Neuronal stem cell (in vitro differentiated cells): ENCODE measurements around the gene PI4KA.

Experiments used
- DNase-seq: peaks from one replicate; pipeline ENCODE4 v3.0.0-alpha.2; 2013; ENCODE audit warnings: low spot score
- H2AFZ ChIP-seq: one replicate; pipeline ENCODE4 v1.6.1; 2013; ENCODE audit warnings: mild to moderate bottlenecking, low read length, inconsistent platforms
- H2AK5ac ChIP-seq: 2 replicates; pipeline ENCODE4 v1.6.1; 2013; ENCODE audit warnings: low read depth, mild to moderate bottlenecking, inconsistent platforms, low read length, moderate library complexity, mixed read lengths
- H2BK120ac ChIP-seq: 2 replicates; pipeline ENCODE4 v1.6.1; 2013; ENCODE audit warnings: low read depth, mild to moderate bottlenecking, inconsistent platforms, low read length, moderate library complexity, mixed read lengths
- H2BK12ac ChIP-seq: one replicate; pipeline ENCODE4 v1.6.1; 2013; ENCODE audit warnings: low read length, inconsistent platforms
- H2BK15ac ChIP-seq: 2 replicates; pipeline ENCODE4 v1.6.1; 2013; ENCODE audit warnings: mild to moderate bottlenecking, low read length, inconsistent platforms, mixed read lengths
- H2BK5ac ChIP-seq: one replicate; pipeline ENCODE4 v1.6.1; 2013; ENCODE audit warnings: inconsistent platforms, mild to moderate bottlenecking, low read length, moderate library complexity
- H3K14ac ChIP-seq: one replicate; pipeline ENCODE4 v1.6.1; 2013; ENCODE audit warnings: low read length, inconsistent platforms
- H3K18ac ChIP-seq: 2 replicates; pipeline ENCODE4 v1.6.1; 2013; ENCODE audit warnings: low read length, inconsistent platforms
- H3K23ac ChIP-seq: 2 replicates; pipeline ENCODE4 v1.6.1; 2013; ENCODE audit warnings: low read depth, mild to moderate bottlenecking, mixed read lengths, low read length, inconsistent platforms; ENCODE audit not compliant: poor library complexity
- H3K27ac ChIP-seq: replicated peaks from 3 replicates; pipeline ENCODE4 v1.5.1; 2013; ENCODE audit warnings: low read length, inconsistent platforms
- H3K27me3 ChIP-seq, 3 experiments: 2 replicates each; pipeline ENCODE4 v1.6.1; 2013; ENCODE audit warnings: low read length in 3 of 3, mild to moderate bottlenecking in 2 of 3, inconsistent platforms in 1 of 3, low read depth in 1 of 3, mixed read lengths in 1 of 3, moderate library complexity in 1 of 3; ENCODE audit not compliant: control insufficient read depth in 3 of 3, insufficient read depth in 3 of 3
- H3K36me3 ChIP-seq, 2 donors: replicated peaks in 1 of 2; 2 replicates each; pipeline ENCODE4 v1.6.1; 2013; ENCODE audit warnings: low read length in 2 of 2; ENCODE audit not compliant: control insufficient read depth in 2 of 2, insufficient read depth in 2 of 2
- H3K4ac ChIP-seq: 2 replicates; pipeline ENCODE4 v1.6.1; 2013; ENCODE audit warnings: inconsistent platforms, mild to moderate bottlenecking, low read length, moderate library complexity
- H3K4me1 ChIP-seq, 2 donors: 1 replicate in 1 of 2; 2 replicates in 1 of 2; pipeline ENCODE4 v1.6.1; 2013; ENCODE audit warnings: low read length in 2 of 2, low read depth in 1 of 2; ENCODE audit not compliant: control insufficient read depth in 2 of 2, insufficient read depth in 1 of 2
- H3K4me2 ChIP-seq: one replicate; pipeline ENCODE4 v1.6.1; 2013; ENCODE audit warnings: mild to moderate bottlenecking, low read length, inconsistent platforms; ENCODE audit not compliant: insufficient read depth, poor library complexity, severe bottlenecking
- H3K4me3 ChIP-seq, 2 donors: 2 replicates each; pipeline ENCODE4 v1.5.1; 2013; ENCODE audit warnings: low read length in 2 of 2, mild to moderate bottlenecking in 2 of 2, inconsistent platforms in 1 of 2, moderate library complexity in 1 of 2
- H3K79me1 ChIP-seq: one replicate; pipeline ENCODE4 v1.6.1; 2013; ENCODE audit warnings: low read depth, mild to moderate bottlenecking, inconsistent platforms, low read length, moderate library complexity
- H3K9ac ChIP-seq: one replicate; pipeline ENCODE4 v1.6.1; 2013; ENCODE audit warnings: mild to moderate bottlenecking, low read depth, low read length, inconsistent platforms; ENCODE audit not compliant: poor library complexity
- H3K9me3 ChIP-seq, 2 donors: replicated peaks in 1 of 2; 2 replicates each; pipeline versions ENCODE3 to v1.6.1; 2013; ENCODE audit warnings: low read length in 2 of 2, mild to moderate bottlenecking in 2 of 2, inconsistent platforms in 1 of 2, low read depth in 1 of 2, mixed read lengths in 1 of 2, moderate library complexity in 1 of 2; ENCODE audit not compliant: control insufficient read depth in 2 of 2, insufficient read depth in 1 of 2
- H4K8ac ChIP-seq: one replicate; pipeline ENCODE4 v1.6.1; 2013; ENCODE audit warnings: low read depth, mild to moderate bottlenecking, inconsistent platforms, low read length, moderate library complexity
- H4K91ac ChIP-seq: one replicate; pipeline ENCODE4 v1.6.1; 2013; ENCODE audit warnings: low read length, low read depth, mild to moderate bottlenecking, inconsistent platforms; ENCODE audit not compliant: poor library complexity
- WGBS, 2 donors: extraction: QIAGEN DNeasy Blood & Tissue Kit; methylation state at CpG; one replicate each; pipeline ENCODE4 v1.1.7; 2013; ENCODE audit warnings: missing lambda C conversion rate in 2 of 2, mixed read lengths in 1 of 2; ENCODE audit not compliant: insufficient read length in 2 of 2, insufficient replicate concordance in 1 of 2; ENCODE audit errors: extremely low coverage in 2 of 2; 5-methylcytosine and 5-hydroxymethylcytosine counted together

The PI4KA gene

GRCh38 chr22:20747223-20747622, 111.4 kb downstream of the PI4KA start:
- no peak overlapping the region for H2AK5ac ChIP-seq
- no peaks in the 10 kb centered on the region for H3K4me1 ChIP-seq
- no peak overlapping the region for H2AFZ ChIP-seq
- no peak overlapping the region for H3K14ac ChIP-seq
- H3K23ac ChIP-seq = no peak overlapping the region
- no peak overlapping the region for H3K4me3 ChIP-seq
- no peak overlapping the region for H2BK12ac ChIP-seq
- H3K79me1 ChIP-seq = peaks cover 2% of the 10 kb centered on the region
- no peak overlapping the region for H3K4me2 ChIP-seq
- H3K9ac ChIP-seq = no peak overlapping the region
- no peak overlapping the region for H3K4ac ChIP-seq
- WGBS, 2 donors = no CpG with 5 or more reads among the region's 10 CpGs
- no peaks in the 10 kb centered on the region for H3K9me3 ChIP-seq
- no peak overlapping the region for H3K18ac ChIP-seq
- no peak for DNase-seq
- H3K27me3 ChIP-seq = peaks cover 0 to 2% (median 0%) of the 10 kb centered on the region in 3 experiments
- H2BK120ac ChIP-seq = no peak overlapping the region
- no peak overlapping the region for H4K91ac ChIP-seq
- H3K27ac ChIP-seq = no peak overlapping the region
- peaks cover 30 to 80% of the 10 kb centered on the region in 2 donors for H3K36me3 ChIP-seq
- no peak overlapping the region for H2BK15ac ChIP-seq
- no peak overlapping the region for H4K8ac ChIP-seq
- no peak overlapping the region for H2BK5ac ChIP-seq

DNA sequence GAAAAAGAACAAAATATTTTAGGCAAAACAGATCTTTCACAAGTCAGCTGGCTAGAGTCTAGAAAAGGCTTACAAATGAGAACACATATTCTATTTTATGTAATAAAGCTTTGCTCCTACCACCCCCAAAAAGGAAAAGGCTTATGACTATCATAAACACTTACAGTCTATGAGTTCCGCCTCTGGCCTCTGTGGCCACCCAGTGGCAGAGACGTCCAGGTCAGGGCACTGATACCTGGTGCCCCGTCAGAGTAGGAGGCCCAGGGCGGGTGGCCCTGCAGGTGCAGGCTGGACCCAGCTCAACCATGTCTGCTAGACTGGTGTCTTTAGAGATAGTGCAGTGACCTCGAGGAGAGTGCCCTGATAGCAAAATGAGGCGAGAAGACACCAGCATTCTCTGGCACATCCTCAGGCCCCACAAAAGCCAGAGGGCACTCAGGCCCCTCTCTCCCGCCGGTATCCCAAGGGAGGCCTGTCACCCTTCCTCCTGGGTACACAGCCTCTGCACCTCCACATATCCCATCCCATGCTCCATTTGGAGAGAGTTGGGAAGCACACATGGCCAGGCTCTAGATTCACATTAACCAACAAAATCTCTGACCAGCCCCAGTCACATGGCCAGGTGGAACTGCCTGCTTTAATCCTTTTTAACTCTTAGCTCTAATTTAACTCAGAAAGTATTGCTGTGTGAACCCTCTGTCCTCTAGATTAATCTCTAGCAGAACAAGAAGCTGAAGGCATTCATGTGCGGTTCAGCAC, 112.0 kb downstream of the PI4KA start:
- H2BK120ac ChIP-seq = no peak overlapping the region
- no peak overlapping the region for H3K18ac ChIP-seq
- no peak overlapping the region for H2BK12ac ChIP-seq
- H3K4me2 ChIP-seq = no peak overlapping the region
- H3K4me3 ChIP-seq = no peak overlapping the region
- H2BK15ac ChIP-seq = no peak overlapping the region
- H3K9me3 ChIP-seq = no peaks in the 10 kb centered on the region
- no peaks in the 10 kb centered on the region for H3K4me1 ChIP-seq
- no peak overlapping the region for H3K27ac ChIP-seq
- DNase-seq = no peak
- H4K91ac ChIP-seq = no peak overlapping the region
- WGBS, 2 donors = no CpG with 5 or more reads among the region's 9 CpGs
- H3K79me1 ChIP-seq = peaks cover 2% of the 10 kb centered on the region
- peaks cover 28 to 80% of the 10 kb centered on the region in 2 donors for H3K36me3 ChIP-seq
- H2AK5ac ChIP-seq = no peak overlapping the region
- no peaks in the 10 kb centered on the region for H3K27me3 ChIP-seq
- H2BK5ac ChIP-seq = no peak overlapping the region
- no peak overlapping the region for H3K9ac ChIP-seq
- no peak overlapping the region for H4K8ac ChIP-seq
- no peak overlapping the region for H3K4ac ChIP-seq
- no peak overlapping the region for H3K14ac ChIP-seq
- H3K23ac ChIP-seq = no peak overlapping the region
- no peak overlapping the region for H2AFZ ChIP-seq

DNA sequence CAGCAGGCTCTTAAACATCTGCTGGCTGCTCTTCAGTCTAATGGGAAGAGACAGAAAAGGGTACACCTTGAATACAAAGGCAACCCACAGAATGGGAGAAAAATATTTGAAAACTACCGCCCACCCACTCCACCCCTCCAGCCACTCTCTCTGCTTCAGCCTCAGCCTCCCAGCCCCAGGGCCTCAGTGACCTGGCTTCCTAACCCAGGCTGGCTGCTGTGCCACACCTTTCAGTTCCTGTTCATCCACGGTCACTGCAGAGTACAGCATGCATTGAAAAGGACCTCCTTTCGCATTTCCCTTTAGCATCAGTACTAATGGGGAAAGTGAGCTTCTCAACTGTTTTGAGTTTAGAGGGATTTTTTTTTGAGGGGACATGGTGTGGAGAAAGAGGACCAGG, 113.5 kb downstream of the PI4KA start:
- no peak overlapping the region for H2AFZ ChIP-seq
- no peak overlapping the region for H2AK5ac ChIP-seq
- WGBS, 2 donors = no CpG with 5 or more reads among the region's 3 CpGs
- no peak overlapping the region for H2BK120ac ChIP-seq
- no peak overlapping the region for H4K8ac ChIP-seq
- H2BK5ac ChIP-seq = no peak overlapping the region
- H3K4me1 ChIP-seq = no peaks in the 10 kb centered on the region
- no peak overlapping the region for H2BK15ac ChIP-seq
- DNase-seq = no peak
- H3K9me3 ChIP-seq = peaks cover 2 to 14% of the 10 kb centered on the region in 2 donors
- H3K14ac ChIP-seq = no peak overlapping the region
- H3K23ac ChIP-seq = no peak overlapping the region
- H3K27ac ChIP-seq = no peak overlapping the region
- H3K4ac ChIP-seq = no peak overlapping the region
- peak overlapping the region; percentile 63 for H3K9ac ChIP-seq
- no peak overlapping the region for H3K4me3 ChIP-seq
- no peak overlapping the region for H3K4me2 ChIP-seq
- H2BK12ac ChIP-seq = no peak overlapping the region
- H3K18ac ChIP-seq = no peak overlapping the region
- H4K91ac ChIP-seq = no peak overlapping the region
- H3K36me3 ChIP-seq = peaks cover 21 to 80% of the 10 kb centered on the region in 2 donors
- H3K27me3 ChIP-seq = no peaks in the 10 kb centered on the region
- peaks cover 2% of the 10 kb centered on the region for H3K79me1 ChIP-seq

DNA sequence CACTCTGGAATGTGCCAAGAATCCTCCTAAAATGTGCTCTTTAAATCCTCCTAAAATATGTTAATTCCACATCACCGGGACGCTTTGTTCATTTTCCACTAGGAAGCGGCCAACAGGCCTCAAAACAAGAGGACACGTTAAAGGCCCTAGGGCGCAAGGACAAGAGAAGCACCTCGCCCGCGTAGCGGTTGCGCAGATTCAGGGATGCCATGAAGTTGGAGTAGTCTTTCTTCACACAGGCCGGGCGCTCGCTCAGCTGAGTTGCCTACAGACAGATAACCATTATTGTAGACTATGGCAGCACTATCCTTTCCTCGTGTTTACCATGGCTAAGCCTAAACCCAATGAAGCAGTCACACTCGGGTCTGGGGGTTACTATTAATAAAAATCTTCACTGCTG, 114.2 kb downstream of the PI4KA start:
- Histone ChIP-seq H3K4ac (no peak overlapping the region), H3K4me1 (no peaks in the 10 kb centered on the region), H3K18ac (no peak overlapping the region), H2BK5ac (no peak overlapping the region), H3K27me3 (no peaks in the 10 kb centered on the region), H3K4me3 (no peak overlapping the region), H3K79me1 (peaks cover 2% of the 10 kb centered on the region), H3K9me3 (peaks cover 2 to 15% of the 10 kb centered on the region in 2 donors), H3K23ac (no peak overlapping the region), H4K8ac (no peak overlapping the region), H2BK120ac (no peak overlapping the region), H4K91ac (no peak overlapping the region), H3K4me2 (no peak overlapping the region), H2BK15ac (no peak overlapping the region), H2AK5ac (no peak overlapping the region), H3K27ac (no peak overlapping the region), H3K14ac (no peak overlapping the region), H2AFZ (no peak overlapping the region), H3K36me3 (peaks cover 18 to 79% of the 10 kb centered on the region in 2 donors), H3K9ac (no peak overlapping the region), H2BK12ac (no peak overlapping the region)
- no CpG with 5 or more reads among the region's 15 CpGs for WGBS, 2 donors
- no peak for DNase-seq
